ENCODE data around the gene ASCL5. TPM values are rescaled to one million over a fixed set of nuclear protein-coding genes. Genes with fewer than 3 reads are reported as not detected.

The ASCL5 gene
- total RNA-seq, 1 donor from 2014 or later: not detected

- no peak overlapping the region for H3K4me3 Mint-ChIP-seq
- no peaks in the 10 kb centered on the region for H3K27me3 Mint-ChIP-seq (ENCODE audit: low read depth)
- peaks cover 3% of the 10 kb centered on the region for H3K9me3 Mint-ChIP-seq
- peaks cover 29% of the 10 kb centered on the region for H3K36me3 Mint-ChIP-seq (ENCODE audit: low read depth)
- DNase-seq (ENCODE audit: low read depth, low spot score): no peak
- no peak for TF ChIP-seq CTCF (conservative IDR thresholded peaks at IDR 0.05)
- H3K4me1 Mint-ChIP-seq: no peaks in the 10 kb centered on the region
- H3K27ac Mint-ChIP-seq (ENCODE audit: unreplicated experiment): no peak overlapping the region
These were observed 9.5 kb upstream of the ASCL5 start for GRCh38 chr1:201136355-201137023.

- no peaks in the 10 kb centered on the region for H3K27me3 Mint-ChIP-seq (ENCODE audit: low read depth)
- no peak overlapping the region for H3K4me3 Mint-ChIP-seq
- no peak for DNase-seq (ENCODE audit: low read depth, low spot score)
- no peak for TF ChIP-seq CTCF (conservative IDR thresholded peaks at IDR 0.05)
- H3K4me1 Mint-ChIP-seq: no peaks in the 10 kb centered on the region
- no peak overlapping the region for H3K27ac Mint-ChIP-seq (ENCODE audit: unreplicated experiment)
- peaks cover 27% of the 10 kb centered on the region for H3K36me3 Mint-ChIP-seq (ENCODE audit: low read depth)
- H3K9me3 Mint-ChIP-seq: peaks cover 6% of the 10 kb centered on the region
These were observed 7.4 kb upstream of the ASCL5 start for GRCh38 chr1:201134405-201134804.

- no peak for DNase-seq (ENCODE audit: low read depth, low spot score)
- Mint-ChIP-seq H3K4me3 (no peak overlapping the region), H3K4me1 (no peaks in the 10 kb centered on the region), H3K27ac (ENCODE audit: unreplicated experiment) (no peak overlapping the region), H3K27me3 (ENCODE audit: low read depth) (no peaks in the 10 kb centered on the region), H3K36me3 (ENCODE audit: low read depth) (peaks cover 27% of the 10 kb centered on the region), H3K9me3 (peaks cover 6% of the 10 kb centered on the region)
- TF ChIP-seq CTCF (conservative IDR thresholded peaks at IDR 0.05): no peak
These were observed 4.4 kb upstream of the ASCL5 start for GRCh38 chr1:201131398-201131797.

GRCh38 chr1:201128962-201129361, 2.0 kb upstream of the ASCL5 start:
- H3K4me3 Mint-ChIP-seq: no peak overlapping the region

GRCh38 chr1:201128476-201128875, 1.5 kb upstream of the ASCL5 start:
- Mint-ChIP-seq H3K9me3 (peaks cover 6% of the 10 kb centered on the region), H3K4me3 (no peak overlapping the region), H3K27ac (ENCODE audit: unreplicated experiment) (no peak overlapping the region), H3K36me3 (ENCODE audit: low read depth) (peaks cover 16% of the 10 kb centered on the region), H3K27me3 (ENCODE audit: low read depth) (no peaks in the 10 kb centered on the region), H3K4me1 (no peaks in the 10 kb centered on the region)
- no peak for DNase-seq (ENCODE audit: low read depth, low spot score)
- no peak for TF ChIP-seq CTCF (conservative IDR thresholded peaks at IDR 0.05)

More at GRCh38 chr1:201128962-201129361, 2.0 kb upstream of the ASCL5 start:
- peaks cover 17% of the 10 kb centered on the region for H3K36me3 Mint-ChIP-seq (ENCODE audit: low read depth)
- H3K27me3 Mint-ChIP-seq (ENCODE audit: low read depth): no peaks in the 10 kb centered on the region
- TF ChIP-seq CTCF (conservative IDR thresholded peaks at IDR 0.05): no peak
- H3K4me1 Mint-ChIP-seq: no peaks in the 10 kb centered on the region
- peaks cover 6% of the 10 kb centered on the region for H3K9me3 Mint-ChIP-seq
- no peak for DNase-seq (ENCODE audit: low read depth, low spot score)
- H3K27ac Mint-ChIP-seq (ENCODE audit: unreplicated experiment): no peak overlapping the region
